GM21737 (cell line): ENCODE data around the gene VPS35L.
"Not testable (repeated sequence)": the region's sequence is repeated elsewhere in the genome, so short reads cannot be mapped to it uniquely, and the experiment has no call there.

ENCODE experiments used
- ATAC-seq: cut with Tn5 transposase; IDR thresholded peaks from one replicate; pipeline ENCODE4 v1.9.1; 2021; ENCODE audit warnings: mild to moderate bottlenecking, moderate library complexity; ENCODE audit not compliant: unreplicated experiment

VPS35L gene

DNA sequence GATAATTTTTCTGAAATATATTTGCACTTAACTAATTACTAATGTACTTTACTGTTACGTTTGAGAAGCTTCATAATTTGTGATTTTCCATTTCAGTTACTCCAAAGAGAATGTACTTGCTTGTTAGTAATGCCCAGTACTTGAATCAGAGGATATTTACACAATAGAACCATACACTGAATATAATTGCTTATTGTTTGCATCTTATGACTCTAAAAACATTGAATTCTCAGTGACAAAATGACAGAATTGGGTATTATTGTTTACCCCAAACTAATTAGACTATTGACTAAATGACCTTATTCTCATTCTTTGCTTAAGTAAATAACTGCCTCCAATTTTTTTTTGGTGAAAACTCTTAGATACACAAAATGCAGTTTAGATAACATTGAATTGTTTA lies 22.9 kb upstream of the VPS35L start:
- no peak for ATAC-seq

- ATAC-seq, result no peak
Measured at GRCh38 chr16:19540241-19540970, 15.1 kb upstream of the VPS35L start.

DNA sequence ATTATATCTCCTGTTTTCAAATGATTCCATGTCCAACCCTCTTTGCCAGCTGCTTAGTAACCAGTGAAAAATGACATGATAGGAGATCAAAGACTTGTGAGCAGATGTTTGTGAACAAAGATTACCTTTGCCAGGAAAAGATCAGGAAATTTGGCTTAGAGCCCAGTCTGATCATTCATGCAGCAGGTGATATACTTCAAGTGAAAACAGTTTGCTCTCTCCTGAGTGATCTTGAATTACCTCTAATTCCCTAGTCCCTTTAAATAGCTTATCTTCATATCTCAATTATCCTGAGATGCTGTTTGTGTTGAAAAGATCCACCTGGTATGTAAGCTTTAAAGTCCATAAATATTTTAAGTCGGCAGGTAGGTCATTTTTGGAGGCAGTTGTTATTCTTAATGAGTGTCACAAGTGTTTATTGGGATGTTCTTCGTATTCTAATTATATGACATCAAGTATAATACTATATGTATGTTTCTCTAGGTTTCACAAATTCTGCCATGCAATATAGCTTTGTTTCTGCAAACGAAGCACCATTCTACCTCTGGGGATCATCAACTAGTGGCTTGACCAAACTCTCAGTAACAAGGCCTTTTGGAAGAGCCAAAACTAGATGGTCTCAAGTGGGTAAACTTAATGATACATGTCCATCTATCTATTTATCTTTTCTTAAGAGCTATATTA lies 13.2 kb upstream of the VPS35L start:
- ATAC-seq, result no peak

GRCh38 chr16:19543278-19543996 lies 12.1 kb upstream of the VPS35L start:
- ATAC-seq, result not testable (repeated sequence)

- ATAC-seq, result no peak
Measured at GRCh38 chr16:19548144-19548543, 7.4 kb upstream of the VPS35L start.

GRCh38 chr16:19549673-19550072 lies 5.8 kb upstream of the VPS35L start:
- no peak for ATAC-seq

DNA sequence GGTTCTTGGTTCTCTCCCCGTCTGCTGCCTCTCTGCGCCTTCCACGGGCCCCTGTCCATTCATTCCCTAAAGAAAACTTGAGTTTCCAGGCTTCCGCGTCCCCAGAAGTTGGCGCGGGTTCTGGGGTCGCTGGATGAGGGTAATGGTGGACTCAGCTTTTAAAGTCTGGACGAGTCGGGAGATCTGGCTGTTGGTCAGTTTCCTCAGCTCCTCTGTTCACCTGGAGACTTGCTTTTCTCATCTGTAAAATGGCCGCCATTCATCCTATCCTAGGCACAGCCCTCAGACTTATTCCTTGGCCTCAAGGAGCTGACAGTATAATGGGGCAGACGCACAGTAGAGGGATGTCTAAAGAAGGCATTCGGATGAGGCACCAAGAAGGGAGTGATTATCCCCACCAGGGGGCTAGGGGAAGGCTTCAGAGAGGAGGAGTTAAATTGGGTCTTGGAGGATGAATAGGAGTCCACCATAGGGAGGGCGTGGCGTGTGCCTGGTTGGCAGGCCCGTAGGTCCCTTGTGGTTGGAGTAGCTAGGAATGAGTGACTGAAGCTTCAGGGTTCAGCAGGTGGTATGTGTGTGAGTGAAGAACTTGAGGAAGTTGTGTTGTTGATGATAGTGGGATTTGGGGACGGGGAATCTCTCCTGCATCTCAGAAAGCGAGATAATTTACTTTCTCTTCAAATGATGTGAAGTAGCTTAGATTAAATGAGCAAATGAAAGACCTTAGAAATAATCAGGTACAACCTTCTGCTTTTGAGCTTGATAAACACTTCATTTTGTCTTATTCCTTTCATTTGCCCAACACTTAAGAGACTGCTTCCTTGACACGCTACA lies 652 bp downstream of the VPS35L start:
- no peak for ATAC-seq

GRCh38 chr16:19559242-19559910 lies 3.9 kb downstream of the VPS35L start:
- ATAC-seq, result no peak

DNA sequence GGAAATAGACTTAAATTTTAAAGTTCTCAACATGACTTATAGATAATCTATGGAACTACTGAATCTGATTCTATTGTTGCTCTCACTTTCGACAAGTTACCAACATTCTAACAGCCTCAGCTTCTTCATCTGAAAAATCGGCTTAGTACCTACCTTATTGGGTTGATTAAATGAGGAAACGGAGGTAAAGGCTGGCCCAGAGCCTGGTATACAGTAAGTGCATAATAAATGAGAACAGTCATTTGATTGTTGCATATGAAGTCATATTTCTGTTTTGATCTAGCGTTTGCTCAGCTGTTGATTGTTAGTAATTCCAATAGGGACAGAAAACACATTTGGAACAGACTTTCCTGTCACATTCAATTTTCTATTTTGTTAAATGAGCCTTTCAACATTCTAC lies 4.6 kb downstream of the VPS35L start:
- ATAC-seq, result no peak

DNA sequence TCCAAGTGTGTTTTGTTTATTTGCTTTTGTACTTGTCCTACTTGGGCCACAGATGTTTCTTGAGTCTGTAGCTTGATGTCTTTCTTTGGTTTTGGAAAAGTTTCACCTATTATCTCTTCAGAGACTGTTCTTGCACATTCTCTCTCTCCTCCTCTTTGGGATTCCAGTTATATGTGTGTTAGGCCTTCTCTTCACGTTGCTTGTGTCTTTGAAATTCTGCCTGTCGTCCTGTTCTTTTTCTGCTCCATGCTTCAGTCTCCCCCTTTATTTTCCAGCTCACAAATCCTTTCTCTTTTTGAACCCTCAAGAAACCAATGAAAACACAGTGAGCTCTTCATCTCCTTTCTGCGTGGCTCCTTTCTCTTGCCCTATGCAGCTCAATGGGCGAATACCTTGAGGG lies 7.9 kb downstream of the VPS35L start:
- ATAC-seq, result no peak

DNA sequence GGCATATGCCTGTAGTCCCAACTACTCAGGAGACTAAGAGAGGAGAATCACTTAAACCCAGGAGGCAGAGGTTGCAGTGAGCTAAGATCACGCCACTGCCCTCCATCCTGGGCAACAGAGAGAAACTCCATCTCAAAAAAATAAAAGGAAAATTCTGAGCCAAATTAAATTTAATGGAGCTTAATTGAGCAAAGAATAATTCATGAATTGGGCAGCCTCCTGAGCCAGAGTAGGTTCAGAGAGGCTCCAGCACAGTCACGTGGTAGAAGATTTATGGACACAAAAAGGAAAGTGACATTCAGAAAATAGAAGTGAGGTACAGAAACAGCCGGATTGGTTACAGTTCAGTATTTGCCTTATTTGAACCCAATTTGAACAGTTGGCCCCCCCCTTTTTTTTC lies 10.9 kb downstream of the VPS35L start:
- no peak for ATAC-seq

- ATAC-seq, result no peak
Measured at GRCh38 chr16:19567560-19567959, 12.1 kb downstream of the VPS35L start.

DNA sequence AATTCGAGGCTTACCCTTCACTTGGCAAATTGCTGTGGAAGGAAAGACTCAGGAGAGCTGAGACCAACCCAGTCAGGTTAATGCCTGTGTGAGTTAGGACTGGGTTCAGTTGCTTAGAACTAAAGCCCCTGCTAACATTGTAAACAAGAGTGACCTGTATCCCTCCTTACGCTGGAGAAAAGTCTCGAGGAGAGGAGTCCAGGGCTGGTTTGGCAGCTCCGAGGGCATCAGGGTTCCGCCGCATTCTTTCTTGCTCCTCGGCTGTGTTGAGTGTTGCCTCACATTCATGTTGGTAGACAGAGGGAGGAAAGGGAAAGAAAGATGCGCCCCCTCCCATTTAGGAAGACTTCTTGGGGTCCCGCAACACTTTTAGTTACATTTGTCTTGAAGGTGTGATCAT lies 18.5 kb downstream of the VPS35L start:
- no peak for ATAC-seq

- ATAC-seq, result no peak
Measured at GRCh38 chr16:19574615-19575014, 19.1 kb downstream of the VPS35L start.

GRCh38 chr16:19578378-19578971 lies 23.0 kb downstream of the VPS35L start:
- ATAC-seq, result no peak

GRCh38 chr16:19582050-19582831 lies 26.7 kb downstream of the VPS35L start:
- no peak for ATAC-seq

DNA sequence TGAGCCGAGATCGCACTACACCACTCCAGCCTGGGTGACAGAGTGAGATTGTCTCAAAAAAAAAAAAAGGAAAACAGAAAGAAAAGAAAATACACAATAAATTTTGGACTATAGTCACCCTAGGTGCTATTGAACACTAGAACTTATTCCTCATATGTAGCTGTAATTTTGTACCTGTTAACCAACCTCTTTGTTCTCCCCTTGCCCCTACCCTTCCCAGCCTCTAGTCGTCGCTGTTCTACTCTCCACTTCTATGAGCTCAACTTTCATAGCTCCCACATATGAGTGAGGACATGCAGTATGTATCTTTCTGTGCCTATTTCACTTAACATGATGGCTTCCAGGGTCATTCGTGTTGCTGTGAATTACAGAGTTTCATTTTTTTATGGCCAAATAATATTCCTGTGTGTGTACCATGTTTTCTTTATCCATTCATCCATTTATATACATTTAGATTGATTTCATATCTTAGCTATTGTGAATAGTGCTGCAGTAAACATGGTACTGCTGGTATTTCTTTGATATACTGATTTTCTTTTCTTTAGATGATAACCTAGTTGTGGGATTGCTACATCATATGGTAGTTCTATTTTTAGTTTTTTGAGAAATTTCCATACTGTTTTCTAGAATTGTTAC lies 28.3 kb downstream of the VPS35L start:
- ATAC-seq, result no peak

- ATAC-seq, result no peak
Measured at GRCh38 chr16:19588661-19589060, 33.2 kb downstream of the VPS35L start.

GRCh38 chr16:19589106-19589505 lies 33.6 kb downstream of the VPS35L start:
- no peak for ATAC-seq
